SJSA1 (cell line): ENCODE results near the gene TGM1. TPM values are rescaled to one million over a fixed set of nuclear protein-coding genes. Genes with fewer than 3 reads are reported as not detected.

Experiments
- total RNA-seq: library from RNA; depleted of rRNA; stranded (reverse); fragments of >200 nt; shearing (Covaris generic); gene quantifications from 2 replicates; pipeline ENCODE4 v1.2.3, GENCODE V29; 2014; rRNA removed

TGM1 gene
- total RNA-seq, 1 experiment from 2014 or later: 0.76 TPM

Other genes starting within 250 kb of the TGM1 start
- not detected in 2 replicates for gene CARMIL3, start 211.2 kb downstream of the TGM1 start, total RNA-seq
- not detected in 2 replicates for gene CPNE6, start 191.6 kb downstream of the TGM1 start, total RNA-seq
- 4.8 and 5.3 TPM in 2 replicates for gene PCK2, start 168.9 kb downstream of the TGM1 start, total RNA-seq
- 43.1 and 44.0 TPM in 2 replicates for gene DCAF11, start 148.4 kb downstream of the TGM1 start, total RNA-seq
- gene NRL, start 148.2 kb downstream of the TGM1 start, total RNA-seq: 1.4 TPM in 1 of 2 replicates, not detected in the other
- 1.8 TPM in 1 of 2 replicates, not detected in the other for gene FITM1, start 132.5 kb downstream of the TGM1 start, total RNA-seq
- 168 and 199 TPM in 2 replicates for gene PSME1, start 127.0 kb downstream of the TGM1 start, total RNA-seq
- 11.1 and 24.5 TPM in 2 replicates for gene EMC9, start 121.6 kb downstream of the TGM1 start, total RNA-seq
- 161 and 167 TPM in 2 replicates for gene PSME2, start 116.6 kb downstream of the TGM1 start, total RNA-seq
- gene RNF31, start 115.7 kb downstream of the TGM1 start, total RNA-seq: 40.3 and 135 TPM in 2 replicates
- gene IRF9, start 101.9 kb downstream of the TGM1 start, total RNA-seq: 21.8 and 24.3 TPM in 2 replicates
- gene REC8, start 91.1 kb downstream of the TGM1 start, total RNA-seq: 0.47 and 6.8 TPM in 2 replicates
- gene IPO4, start 74.4 kb downstream of the TGM1 start, total RNA-seq: 25.1 and 27.6 TPM in 2 replicates
- gene TM9SF1, start 67.7 kb downstream of the TGM1 start, total RNA-seq: 60.3 and 60.5 TPM in 2 replicates
- gene TSSK4, start 57.5 kb downstream of the TGM1 start, total RNA-seq: not detected in 2 replicates
- 23.0 and 29.9 TPM in 2 replicates for gene CHMP4A, start 49.7 kb downstream of the TGM1 start, total RNA-seq
- gene MDP1, start 47.1 kb downstream of the TGM1 start, total RNA-seq: 13.6 and 30.8 TPM in 2 replicates
- gene NEDD8, start 30.8 kb downstream of the TGM1 start, total RNA-seq: 234 and 316 TPM in 2 replicates
- gene GMPR2, start 30.2 kb downstream of the TGM1 start, total RNA-seq: 46.1 and 64.8 TPM in 2 replicates
- gene TINF2, start 20.6 kb downstream of the TGM1 start, total RNA-seq: 31.1 and 53.0 TPM in 2 replicates
- gene RABGGTA, start 8.4 kb upstream of the TGM1 start, total RNA-seq: 18.0 and 30.4 TPM in 2 replicates
- gene DHRS1, start 36.6 kb upstream of the TGM1 start, total RNA-seq: 5.4 and 20.5 TPM in 2 replicates
- gene NOP9, start 36.7 kb upstream of the TGM1 start, total RNA-seq: 15.3 and 16.2 TPM in 2 replicates
- gene CIDEB, start 44.8 kb upstream of the TGM1 start, total RNA-seq: not detected in 2 replicates
- 3.1 and 10.1 TPM in 2 replicates for gene LTB4R2, start 47.0 kb upstream of the TGM1 start, total RNA-seq
- gene LTB4R, start 48.3 kb upstream of the TGM1 start, total RNA-seq: 0.81 and 2.1 TPM in 2 replicates
- not detected in 2 replicates for gene ADCY4, start 71.9 kb upstream of the TGM1 start, total RNA-seq
- not detected in 2 replicates for gene RIPK3, start 76.8 kb upstream of the TGM1 start, total RNA-seq
- gene NFATC4, start 105.0 kb upstream of the TGM1 start, total RNA-seq: 14.6 and 23.6 TPM in 2 replicates
- 0.87 and 1.2 TPM in 2 replicates for gene NYNRIN, start 135.8 kb upstream of the TGM1 start, total RNA-seq
- gene CBLN3, start 166.5 kb upstream of the TGM1 start, total RNA-seq: 0.84 and 3.1 TPM in 2 replicates
- gene KHNYN, start 166.8 kb upstream of the TGM1 start, total RNA-seq: 12.5 and 25.1 TPM in 2 replicates
- gene SDR39U1, start 179.6 kb upstream of the TGM1 start, total RNA-seq: 7.9 and 8.2 TPM in 2 replicates
- not detected in 2 replicates for gene CMA1, start 245.1 kb upstream of the TGM1 start, total RNA-seq